SIG-M5 treated with dmso at 0.1 percent for 504 hours (cell line): ENCODE data around the gene NCK1.
"Not testable (repeated sequence)": the region's sequence is repeated elsewhere in the genome, so short reads cannot be mapped to it uniquely, and the experiment has no call there.

Experiments used
- DNase-seq: peaks from one replicate; lab custom pipeline; 2025; ENCODE audit not compliant: unreplicated experiment; lab: John Stamatoyannopoulos, UW

Gene NCK1

GRCh38 chr3:136862617-136863322, 762 bp downstream of the NCK1 start:
- peak; percentile 57 for DNase-seq

- no peak for DNase-seq
These were observed 7.3 kb downstream of the NCK1 start for GRCh38 chr3:136869282-136869681.

- DNase-seq = not testable (repeated sequence)
These were observed 10.2 kb downstream of the NCK1 start for GRCh38 chr3:136872258-136872657.

GRCh38 chr3:136879510-136879909, 17.5 kb downstream of the NCK1 start:
- DNase-seq = not testable (repeated sequence)

- DNase-seq = no peak
These were observed 20.6 kb downstream of the NCK1 start for GRCh38 chr3:136882571-136882970.

GRCh38 chr3:136883967-136884720, 22.1 kb downstream of the NCK1 start:
- DNase-seq = no peak

GRCh38 chr3:136885357-136886213, 23.6 kb downstream of the NCK1 start:
- DNase-seq = no peak

GRCh38 chr3:136889947-136890346, 27.9 kb downstream of the NCK1 start:
- DNase-seq = no peak

- no peak for DNase-seq
These were observed 30.2 kb downstream of the NCK1 start for GRCh38 chr3:136891934-136892855.

GRCh38 chr3:136893848-136894443, 31.9 kb downstream of the NCK1 start:
- DNase-seq = no peak

- not testable (repeated sequence) for DNase-seq
These were observed 35.2 kb downstream of the NCK1 start for GRCh38 chr3:136897171-136897570.

- DNase-seq = no peak
These were observed 36.5 kb downstream of the NCK1 start for GRCh38 chr3:136898549-136898948.

- no peak for DNase-seq
These were observed 36.9 kb downstream of the NCK1 start for GRCh38 chr3:136898954-136899353.

- no peak for DNase-seq
These were observed 37.7 kb downstream of the NCK1 start for GRCh38 chr3:136899622-136900158.

- not testable (repeated sequence) for DNase-seq
These were observed 38.7 kb downstream of the NCK1 start for GRCh38 chr3:136900694-136901093.

GRCh38 chr3:136901391-136901790, 39.4 kb downstream of the NCK1 start:
- DNase-seq = no peak

GRCh38 chr3:136902530-136902929, 40.5 kb downstream of the NCK1 start:
- DNase-seq = peak; percentile 19

GRCh38 chr3:136903899-136904298, 41.9 kb downstream of the NCK1 start:
- no peak for DNase-seq

GRCh38 chr3:136904746-136905145, 42.7 kb downstream of the NCK1 start:
- no peak for DNase-seq

- no peak for DNase-seq
These were observed 43.5 kb downstream of the NCK1 start for GRCh38 chr3:136905549-136905948.
